K562 (cell line): ENCODE measurements around the gene SCMH1. TPM values are rescaled to one million over a fixed set of nuclear protein-coding genes. Genes with fewer than 3 reads are reported as not detected.
A peak's percentile ranks its signal among the peaks of the same experiment; 100 is the strongest.

Source experiments
- ATAC-seq: fragments of 200-7000 bp; cut with Tn5 transposase; 3 replicates; pipeline ENCODE4 v1.9.1; 2020; ENCODE audit warnings: moderate library complexity
- BruUV-seq: library from RNA; stranded (reverse); fragments of 400-500 nt; replicated peaks from 2 replicates; lab custom pipeline; 2021; lab: Mats Ljungman, UMichigan
- CTCF ChIA-PET: fragments of 300-600 bp; formaldehyde crosslinking; extraction: SDS; loops from one replicate; lab custom pipeline; 2021; ENCODE audit warnings: low intra/inter-chr PET ratio; lab: Yijun Ruan, JAX
- POLR2A ChIA-PET: fragments of 300-600, 350-650 bp; sonication (Branson Sonifier 250); formaldehyde crosslinking; extraction: SDS; loops from one replicate; lab custom pipeline; 2021; ENCODE audit warnings: antibody characterized with exemption, inconsistent platforms; lab: Yijun Ruan, JAX
- DNase-seq, 4 experiments: peaks; one replicate each; pipeline versions ENCODE4 v3.0.0 to v3.0.0-alpha.2; 2011 to 2018; ENCODE audit warnings: low spot score in 3 of 4, mixed read lengths in 3 of 4; ENCODE audit errors: extremely low read depth in 1 of 4
- FAIRE-seq: peaks from 2 replicates; lab custom pipeline; 2011; peaks lifted over from hg19 to GRCh38; lab: Jason Lieb, UNC
- H2AFZ ChIP-seq: 2 replicates; pipeline ENCODE4 v1.6.0; 2011; ENCODE audit warnings: low read depth, low read length, control low read depth, inconsistent platforms
- H3K27ac ChIP-seq: fragments of 200-600 bp; 3 replicates; pipeline ENCODE4 v1.8.0; 2011; ENCODE audit warnings: low read depth, mild to moderate bottlenecking, control low read depth, inconsistent platforms, low read length, moderate library complexity, mixed read lengths; ENCODE audit errors: extremely low read depth
- H3K27me3 ChIP-seq, 2 experiments: fragments of 300-600 bp in 1 of 2; 2 replicates in 1 of 2; 3 replicates in 1 of 2; pipeline versions ENCODE4 v1.6.0 to v1.8.0; 2011; ENCODE audit warnings: inconsistent platforms in 2 of 2, low read length in 2 of 2, mild to moderate bottlenecking in 1 of 2, mixed read lengths in 1 of 2, moderate library complexity in 1 of 2; ENCODE audit not compliant: control insufficient read depth in 2 of 2, insufficient read depth in 2 of 2
- H3K36me3 ChIP-seq: fragments of 300-600 bp; 3 replicates; pipeline ENCODE4 v1.8.0; 2011; ENCODE audit warnings: mild to moderate bottlenecking, low read length, inconsistent platforms; ENCODE audit not compliant: control insufficient read depth, insufficient read depth
- H3K4me1 ChIP-seq, 2 experiments: fragments of 200-600 bp in 1 of 2; replicated peaks in 1 of 2; 2 replicates in 1 of 2; 3 replicates in 1 of 2; pipeline versions ENCODE4 v1.5.1 to v1.8.0; 2011; ENCODE audit warnings: inconsistent platforms in 2 of 2, low read length in 2 of 2, mild to moderate bottlenecking in 1 of 2, mixed read lengths in 1 of 2, moderate library complexity in 1 of 2; ENCODE audit not compliant: control insufficient read depth in 2 of 2, insufficient read depth in 2 of 2
- H3K4me2 ChIP-seq: 2 replicates; pipeline ENCODE4 v1.6.1; 2011; ENCODE audit warnings: low read length, control low read depth, inconsistent platforms, mixed read lengths; ENCODE audit not compliant: insufficient read depth
- H3K4me3 ChIP-seq: fragments of 200-600 bp; sonication (generic), shearing (Covaris generic); 2 replicates; pipeline ENCODE4 v1.5.1; 2016; ENCODE audit warnings: control low read depth, inconsistent platforms
- H3K79me2 ChIP-seq: fragments of 200-600 bp; 3 replicates; pipeline ENCODE4 v1.8.0; 2011; ENCODE audit warnings: low read length, inconsistent platforms; ENCODE audit not compliant: control insufficient read depth, insufficient read depth
- H3K9ac ChIP-seq, 2 experiments: 2 replicates each; pipeline versions ENCODE4 v1.6.0 to v1.6.1; 2011; ENCODE audit warnings: low read depth in 2 of 2, low read length in 2 of 2, control low read depth in 1 of 2, inconsistent platforms in 1 of 2, mild to moderate bottlenecking in 1 of 2, mixed read lengths in 1 of 2; ENCODE audit not compliant: insufficient read depth in 1 of 2
- H3K9me1 ChIP-seq: one replicate; pipeline ENCODE4 v1.6.0; 2011; ENCODE audit warnings: inconsistent platforms, mild to moderate bottlenecking, low read length, moderate library complexity; ENCODE audit not compliant: control insufficient read depth, insufficient read depth
- H3K9me3 ChIP-seq: replicated peaks from 2 replicates; pipeline ENCODE4 v1.5.1; 2011; ENCODE audit warnings: low read depth, low read length, inconsistent platforms; ENCODE audit not compliant: control insufficient read depth, insufficient read depth
- H4K20me1 ChIP-seq: replicated peaks from 2 replicates; pipeline ENCODE4 v1.6.1; 2011; ENCODE audit warnings: low read length, inconsistent platforms, mixed read lengths; ENCODE audit not compliant: control insufficient read depth, insufficient read depth
- ATF7 ChIP-seq: fragments of 450-650 bp; IDR thresholded peaks from 2 replicates; pipeline ENCODE4 v1.7.1; 2014; ENCODE audit warnings: mild to moderate bottlenecking, moderate library complexity
- JUNB ChIP-seq: fragments of 450-650 bp; formaldehyde crosslinking; conservative IDR thresholded peaks from 2 replicates; pipeline ENCODE4 v1.4.0; 2020; ENCODE audit warnings: mild to moderate bottlenecking
- NCOA4 ChIP-seq: fragments of 450-650 bp; IDR thresholded peaks from 2 replicates; pipeline ENCODE4 v1.6.1; 2018; ENCODE audit warnings: mild to moderate bottlenecking; ENCODE audit not compliant: partially characterized antibody
- PATZ1 ChIP-seq: fragments of 250-450 bp; sonication (Bioruptor Pico); IDR thresholded peaks from 2 replicates; pipeline ENCODE4 v1.5.0; 2020; ENCODE audit warnings: mild to moderate bottlenecking, borderline replicate concordance
- RFX7 ChIP-seq: fragments of 250-450 bp; sonication (Bioruptor Pico); IDR thresholded peaks from 2 replicates; pipeline ENCODE4 v1.5.1; 2021; ENCODE audit warnings: mild to moderate bottlenecking
- ZBTB7A ChIP-seq: IDR thresholded peaks from 2 replicates; pipeline ENCODE4 v1.6.1; 2011; ENCODE audit warnings: low read depth, mild to moderate bottlenecking, low read length, moderate library complexity, borderline replicate concordance; ENCODE audit not compliant: control insufficient read depth
- ZNF175 ChIP-seq: fragments of 200-800 bp; sonication (Bioruptor generic); IDR thresholded peaks from 2 replicates; pipeline ENCODE4 v1.6.1; 2016; ENCODE audit warnings: low read depth, mild to moderate bottlenecking, missing genetic modification characterization, missing compliant biosample characterization
- ZNF76 ChIP-seq: fragments of 250-450 bp; sonication (Bioruptor Pico); IDR thresholded peaks from 2 replicates; pipeline ENCODE4 v1.4.0; 2020; ENCODE audit warnings: mild to moderate bottlenecking, moderate library complexity, borderline replicate concordance
- WGBS: fragments of 100-300 bp; shearing (Covaris generic); methylation state at CpG from one replicate; pipeline ENCODE4 v1.1.6; 2016; ENCODE audit warnings: low coverage, mixed read lengths; ENCODE audit not compliant: insufficient coverage; ENCODE audit errors: missing lambda C conversion rate; 5-methylcytosine and 5-hydroxymethylcytosine counted together
- in situ Hi-C: fragments of 300-500 bp; cut with MboI; formaldehyde crosslinking; loops from 4 replicates; pipeline ENCODE4 v1.15.0; 2018; ENCODE audit warnings: inconsistent platforms, mixed read lengths
- intact Hi-C: fragments of 100-400 bp; cut with micrococcal nuclease; formaldehyde crosslinking; loops from 2 replicates; pipeline ENCODE4 v1.14.2; 2022
- polyA plus RNA-seq, 8 experiments: library from polyadenylated mRNA; depleted of rRNA in 4 of 8; stranded (reverse) in 5 of 8; unstranded in 3 of 8; fragments of >200 nt; fragmentation: Nextera tagmentation in 2 of 8; fragmentation: Illumina TruSeq in 1 of 8; extraction: Ambion mirVana in 2 of 8; extraction: Trizol in 1 of 8; gene quantifications; 2 replicates each; pipeline versions ENCODE4 v1.2.1 to v1.2.3, GENCODE V29; 2011 to 2014; ENCODE audit warnings: inconsistent platforms in 1 of 8, missing spikeins in 1 of 8
- total RNA-seq, 7 experiments: library from RNA; depleted of rRNA in 6 of 7; stranded (reverse); fragments of >200 nt in 6 of 7; fragmentation: Illumina TruSeq in 2 of 7; extraction: Trizol in 2 of 7; gene quantifications; 2 replicates each; pipeline versions ENCODE4 v1.2.1 to v1.2.3, GENCODE V29; 2011 to 2021; ENCODE audit warnings: low replicate concordance in 1 of 7
- TF ChIP-seq, protein P1 (sequence below), 2 experiments: fragments of 450-650 bp in 1 of 2; sonication (generic) in 1 of 2; formaldehyde crosslinking in 1 of 2; IDR thresholded peaks in 1 of 2; conservative IDR thresholded peaks in 1 of 2; 2 replicates each; pipeline versions ENCODE4 v1.6.1 to v1.8.1; 2016 to 2023; ENCODE audit warnings: mild to moderate bottlenecking in 2 of 2, moderate library complexity in 2 of 2, inconsistent platforms in 1 of 2, missing genetic modification reagents in 1 of 2
- TF ChIP-seq, protein P2 (sequence below): sonication (generic); formaldehyde crosslinking; IDR thresholded peaks from 2 replicates; pipeline ENCODE4 v1.9.0; 2022; ENCODE audit warnings: mild to moderate bottlenecking, missing genetic modification reagents
- TF ChIP-seq, protein P3 (sequence below): fragments of 150-350 bp; conservative IDR thresholded peaks from 2 replicates; pipeline ENCODE4 v1.6.1; 2014; ENCODE audit warnings: low read length

Gene SCMH1
- total and polyA plus RNA-seq, 9 of the 15 experiments (the other 6 are each of a cell fraction or from before 2014, with no cell fraction given) = 8.5 to 37.0 (median 26.8) TPM

DNA sequence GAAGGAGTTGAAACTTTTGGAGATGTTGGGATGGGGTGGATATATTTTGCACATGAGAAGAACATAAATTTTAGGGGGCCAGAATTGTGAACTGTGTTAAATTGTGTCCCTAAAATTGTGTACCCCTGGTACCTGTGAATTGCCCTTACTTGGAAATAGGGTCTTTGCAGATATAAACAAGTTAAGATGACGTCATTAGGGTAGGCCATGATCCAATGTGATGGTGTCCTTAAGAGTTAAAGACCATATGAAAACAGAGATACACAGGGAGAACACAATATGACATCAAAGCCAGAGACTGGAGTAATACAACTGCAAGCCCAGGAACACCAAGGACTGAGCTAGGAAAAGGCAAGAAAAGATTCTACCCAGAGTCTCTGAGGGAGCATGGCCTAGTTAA lies 24.0 kb downstream of the SCMH1 start:
- H3K27ac ChIP-seq = no peak overlapping the region
- H3K79me2 ChIP-seq = 0 out of 3 replicates have a peak, but pooled peaks cover 6% of the 10 kb centered on the region
- no peaks in the 10 kb centered on the region for H3K4me1 ChIP-seq
- CTCF ChIA-PET = no interaction called here
- H2AFZ ChIP-seq = no peak overlapping the region
- in situ Hi-C loops = no loop called here
- no TSS peak for BruUV-seq
- no peak overlapping the region for H3K4me3 ChIP-seq
- no peak for DNase-seq
- H3K9ac ChIP-seq = no peak overlapping the region
- no peaks in the 10 kb centered on the region for H3K9me3 ChIP-seq
- 53% methylated on average over 1 of the region's 1 CpG for WGBS
- intact Hi-C loops = no loop called here
- POLR2A ChIA-PET = no interaction called here
- H3K27me3 ChIP-seq = no peaks in the 10 kb centered on the region
- H3K36me3 ChIP-seq = 0 out of 3 replicates have a peak, but pooled peaks cover 5% of the 10 kb centered on the region
- FAIRE-seq = no peak
- no peaks in the 10 kb centered on the region for H3K9me1 ChIP-seq
- H4K20me1 ChIP-seq = no peaks in the 10 kb centered on the region
- no peak overlapping the region for H3K4me2 ChIP-seq
- TF ChIP-seq, protein P1, sequence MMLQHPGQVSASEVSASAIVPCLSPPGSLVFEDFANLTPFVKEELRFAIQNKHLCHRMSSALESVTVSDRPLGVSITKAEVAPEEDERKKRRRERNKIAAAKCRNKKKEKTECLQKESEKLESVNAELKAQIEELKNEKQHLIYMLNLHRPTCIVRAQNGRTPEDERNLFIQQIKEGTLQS (IDR thresholded peaks at IDR 0.05) = peak; percentile 50
- TF ChIP-seq, protein P1 (CRISPR knock-in tag; conservative IDR thresholded peaks at IDR 0.05) = no peak
- TF ChIP-seq JUNB (CRISPR knock-in tag) (no peak), ZBTB7A (no peak), RFX7 (no peak), ATF7 (peak; percentile 31; the same call in 1 of the 2 replicates), PATZ1 (no peak), NCOA4 (no peak), ZNF76 (CRISPR knock-in tag) (no peak), ZNF175 (CRISPR knock-in tag) (no peak)
- TF ChIP-seq, protein P2, sequence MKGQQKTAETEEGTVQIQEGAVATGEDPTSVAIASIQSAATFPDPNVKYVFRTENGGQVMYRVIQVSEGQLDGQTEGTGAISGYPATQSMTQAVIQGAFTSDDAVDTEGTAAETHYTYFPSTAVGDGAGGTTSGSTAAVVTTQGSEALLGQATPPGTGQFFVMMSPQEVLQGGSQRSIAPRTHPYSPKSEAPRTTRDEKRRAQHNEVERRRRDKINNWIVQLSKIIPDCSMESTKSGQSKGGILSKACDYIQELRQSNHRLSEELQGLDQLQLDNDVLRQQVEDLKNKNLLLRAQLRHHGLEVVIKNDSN (CRISPR knock-in tag) = no peak
- TF ChIP-seq, protein P3, sequence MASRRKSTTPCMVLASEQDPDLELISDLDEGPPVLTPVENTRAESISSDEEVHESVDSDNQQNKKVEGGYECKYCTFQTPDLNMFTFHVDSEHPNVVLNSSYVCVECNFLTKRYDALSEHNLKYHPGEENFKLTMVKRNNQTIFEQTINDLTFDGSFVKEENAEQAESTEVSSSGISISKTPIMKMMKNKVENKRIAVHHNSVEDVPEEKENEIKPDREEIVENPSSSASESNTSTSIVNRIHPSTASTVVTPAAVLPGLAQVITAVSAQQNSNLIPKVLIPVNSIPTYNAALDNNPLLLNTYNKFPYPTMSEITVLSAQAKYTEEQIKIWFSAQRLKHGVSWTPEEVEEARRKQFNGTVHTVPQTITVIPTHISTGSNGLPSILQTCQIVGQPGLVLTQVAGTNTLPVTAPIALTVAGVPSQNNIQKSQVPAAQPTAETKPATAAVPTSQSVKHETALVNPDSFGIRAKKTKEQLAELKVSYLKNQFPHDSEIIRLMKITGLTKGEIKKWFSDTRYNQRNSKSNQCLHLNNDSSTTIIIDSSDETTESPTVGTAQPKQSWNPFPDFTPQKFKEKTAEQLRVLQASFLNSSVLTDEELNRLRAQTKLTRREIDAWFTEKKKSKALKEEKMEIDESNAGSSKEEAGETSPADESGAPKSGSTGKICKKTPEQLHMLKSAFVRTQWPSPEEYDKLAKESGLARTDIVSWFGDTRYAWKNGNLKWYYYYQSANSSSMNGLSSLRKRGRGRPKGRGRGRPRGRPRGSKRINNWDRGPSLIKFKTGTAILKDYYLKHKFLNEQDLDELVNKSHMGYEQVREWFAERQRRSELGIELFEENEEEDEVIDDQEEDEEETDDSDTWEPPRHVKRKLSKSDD = no peak
- ATAC-seq = no peak
